Activated CD4-positive, CD25-positive, alpha-beta regulatory T cell treated with anti-CD3 and anti-CD28 coated beads, Interleukin-2, amount 50 U/mL, for 16 hours (primary cell): ENCODE measurements around the gene TCN2.
"Not testable (repeated sequence)": the region's sequence is repeated elsewhere in the genome, so short reads cannot be mapped to it uniquely, and the experiment has no call there.

Source experiments
- DNase-seq: peaks from one replicate; pipeline ENCODE4 v3.0.0-alpha.2; 2020; ENCODE audit warnings: low read depth, low spot score

Gene TCN2

DNA sequence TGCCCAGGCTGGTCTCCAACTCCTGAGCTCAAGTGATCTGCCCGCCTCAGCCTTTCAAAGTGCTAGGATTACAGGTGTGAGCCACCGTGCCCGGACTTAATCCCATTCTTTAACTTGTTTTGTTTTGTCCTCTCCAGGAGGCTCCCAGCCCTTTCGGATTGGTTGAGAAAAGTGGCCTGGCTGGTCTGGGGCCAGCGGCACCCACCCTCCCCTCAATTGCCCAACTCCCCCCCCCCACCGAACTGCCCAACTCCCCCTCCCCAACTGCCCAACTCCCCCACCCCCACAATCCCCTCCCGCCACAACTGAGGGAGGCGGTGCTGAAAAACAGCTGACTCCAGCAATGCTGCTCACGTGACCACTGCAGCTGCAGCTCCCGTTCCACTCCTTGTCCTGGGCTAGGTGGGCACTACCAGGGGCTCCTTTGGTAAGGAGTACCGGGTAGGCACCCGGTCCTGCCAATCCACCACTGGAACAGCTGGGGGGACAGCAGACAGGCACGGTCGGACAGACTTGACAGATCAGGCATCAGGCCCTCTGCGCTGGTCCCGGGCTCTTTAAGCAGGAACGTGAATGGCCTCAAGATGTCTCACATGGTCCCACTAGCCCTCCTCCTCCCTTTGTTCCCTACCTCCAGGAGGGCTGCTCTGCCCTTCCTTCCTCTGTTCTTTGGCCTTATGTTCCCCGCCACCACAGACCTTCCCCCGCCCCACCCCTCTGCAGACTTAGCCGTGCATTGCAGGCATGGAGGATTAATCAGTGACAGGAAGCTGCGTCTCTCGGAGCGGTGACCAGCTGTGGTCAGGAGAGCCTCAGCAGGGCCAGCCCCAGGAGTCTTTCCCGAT, at the start of gene TCN2:
TSS of gene TCN2 (plus strand) at position 720 of the 845 bp plus-strand sequence. CDS start 158 bp downstream, outside the sequence.
- no peak for DNase-seq

DNA sequence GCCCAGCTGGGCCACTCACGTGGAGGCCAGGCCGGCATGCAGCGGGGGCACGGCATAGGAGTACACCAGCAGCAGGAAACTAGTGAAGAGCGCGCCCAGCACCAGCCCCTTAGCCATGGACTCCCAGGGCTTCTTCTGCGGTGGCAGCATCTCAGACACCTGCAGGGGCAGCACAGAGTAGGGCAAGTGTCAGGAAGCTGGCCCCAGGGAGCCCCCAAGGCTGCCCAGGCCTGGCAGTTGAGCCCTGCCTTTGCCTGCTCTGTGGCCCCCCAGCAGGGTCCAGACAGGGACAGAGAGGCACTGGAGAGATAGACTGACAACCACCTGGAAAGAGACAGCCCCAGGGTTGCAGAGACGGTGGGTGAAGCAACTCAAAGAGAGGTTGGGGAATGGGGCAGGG, 49.7 kb upstream of the TCN2 start:
- no peak for DNase-seq

- DNase-seq, result no peak
Observed at GRCh38 chr22:30559889-30560288, 47.1 kb upstream of the TCN2 start.

- not testable (repeated sequence) for DNase-seq
Observed at GRCh38 chr22:30560643-30561202, 46.3 kb upstream of the TCN2 start.

- no peak for DNase-seq
Observed at GRCh38 chr22:30561402-30562189, 45.4 kb upstream of the TCN2 start.

GRCh38 chr22:30562366-30562765, 44.6 kb upstream of the TCN2 start:
- DNase-seq, result no peak

DNA sequence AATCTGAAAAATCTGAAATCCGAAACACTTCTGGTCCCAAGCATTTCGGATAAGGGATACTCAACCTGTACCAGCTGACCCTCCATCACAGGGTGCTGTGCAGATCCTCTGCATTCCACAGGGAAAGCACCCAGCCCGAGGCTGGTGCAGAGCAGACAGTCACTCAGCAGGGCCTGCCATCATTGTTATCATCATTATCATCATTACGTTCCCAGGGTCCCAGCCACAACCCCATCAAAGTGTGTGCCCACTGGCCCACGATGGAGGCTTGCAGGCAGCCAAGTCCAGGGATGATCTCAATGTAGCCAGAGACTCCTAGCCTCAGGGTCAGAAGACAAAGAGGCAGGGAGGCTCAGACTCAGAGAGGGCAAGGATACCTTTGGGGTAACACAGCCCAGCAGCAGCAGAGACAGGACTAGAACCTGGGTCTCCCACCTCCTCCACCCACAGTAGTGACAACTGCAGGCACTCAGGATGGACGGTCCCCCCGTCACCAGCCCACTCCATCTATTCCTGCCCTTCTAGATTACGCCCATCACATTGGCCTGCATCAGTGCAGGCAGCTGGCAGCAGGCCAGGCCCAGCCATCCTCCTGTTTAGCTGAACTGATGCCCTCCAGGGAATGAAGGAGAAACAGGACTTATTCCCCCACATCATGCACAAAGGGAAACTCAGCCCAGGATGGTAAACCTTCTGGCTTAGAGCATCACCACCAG, 42.8 kb upstream of the TCN2 start:
- no peak for DNase-seq

DNA sequence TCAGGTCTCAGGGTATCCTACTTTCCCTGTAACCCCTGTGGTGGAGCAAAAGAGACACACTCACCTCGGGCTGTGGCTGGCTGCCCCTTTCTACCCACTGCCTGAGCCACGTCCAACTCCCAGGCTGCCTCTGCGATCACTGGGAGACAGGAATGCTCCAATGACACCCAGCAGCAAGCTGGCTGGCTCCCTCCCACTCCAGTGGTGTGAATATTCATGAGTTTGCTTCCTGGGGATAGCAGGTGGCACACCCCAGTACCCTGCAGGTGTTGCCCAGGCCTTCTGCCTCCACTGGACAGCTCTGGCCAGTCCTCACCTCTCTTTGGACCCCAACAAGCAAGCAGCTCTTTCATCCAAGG, 42.2 kb upstream of the TCN2 start:
- no peak for DNase-seq

- no peak for DNase-seq
Observed at GRCh38 chr22:30565341-30565740, 41.6 kb upstream of the TCN2 start.

DNA sequence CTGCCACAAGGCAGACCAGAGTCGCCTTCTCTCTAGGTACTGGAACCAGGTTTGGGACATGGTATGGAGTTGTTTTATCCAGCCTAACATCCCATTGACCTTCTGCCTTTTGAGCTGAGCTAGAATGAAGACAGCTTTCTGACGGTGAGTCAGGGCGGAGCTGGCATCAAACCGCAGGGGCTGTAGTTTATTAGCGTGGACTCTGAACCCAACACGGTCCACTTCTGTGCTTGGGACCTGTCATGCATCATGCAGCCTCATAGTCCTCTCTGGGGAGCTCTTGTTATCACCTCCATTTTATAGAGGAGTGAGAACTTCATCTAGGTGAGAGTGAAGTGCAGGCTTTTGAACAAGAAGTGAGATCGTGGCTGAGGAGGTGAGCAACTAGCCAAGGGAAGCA, 40.8 kb upstream of the TCN2 start:
- DNase-seq, result no peak

- DNase-seq, result not testable (repeated sequence)
Observed at GRCh38 chr22:30567277-30567676, 39.7 kb upstream of the TCN2 start.

DNA sequence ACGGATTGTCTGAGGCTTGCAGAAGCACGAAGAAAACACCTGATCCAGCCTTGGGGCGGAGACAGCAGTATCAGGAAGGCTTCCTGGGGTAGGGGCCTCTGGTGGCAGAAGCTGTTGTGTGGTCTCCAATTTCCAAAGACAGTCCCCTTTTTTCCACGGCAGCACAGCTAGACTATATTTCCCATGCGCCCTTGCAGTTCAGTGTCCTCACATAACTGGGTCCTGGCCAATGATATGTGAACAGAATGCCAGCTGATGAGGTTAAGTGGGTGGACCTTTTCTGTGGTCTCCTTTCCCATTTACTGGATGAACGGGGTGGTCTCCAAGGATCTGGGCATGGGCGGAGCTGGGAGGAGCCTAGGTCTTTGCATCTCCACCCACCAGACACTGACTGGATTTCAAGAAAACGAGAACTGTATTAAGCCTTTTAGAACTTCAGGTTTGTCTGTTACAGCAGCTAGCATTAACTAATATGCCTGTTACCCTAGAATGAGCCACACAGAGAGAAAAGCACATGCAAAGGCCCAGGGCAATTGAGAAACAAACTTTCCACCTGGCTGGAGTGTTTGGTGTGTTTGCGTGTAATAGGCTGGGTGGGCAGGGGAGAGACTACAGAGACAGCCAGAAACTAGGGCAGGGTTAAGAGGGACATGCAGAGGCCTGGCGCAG, 38.7 kb upstream of the TCN2 start:
- DNase-seq, result no peak

- no peak for DNase-seq
Observed at GRCh38 chr22:30569674-30570202, 37.2 kb upstream of the TCN2 start.

GRCh38 chr22:30572210-30572609, 34.8 kb upstream of the TCN2 start:
- DNase-seq, result no peak

- DNase-seq, result no peak
Observed at GRCh38 chr22:30572840-30573593, 34.0 kb upstream of the TCN2 start.

- no peak for DNase-seq
Observed at GRCh38 chr22:30573594-30574094, 33.3 kb upstream of the TCN2 start.

GRCh38 chr22:30574095-30574981, 32.6 kb upstream of the TCN2 start, which contains the start of gene GAL3ST1:
Gene GAL3ST1, minus strand, starts transcription at chr22:30574665. Its CDS starts 17,273 bp downstream, at chr22:30557392.
- DNase-seq, result no peak

DNA sequence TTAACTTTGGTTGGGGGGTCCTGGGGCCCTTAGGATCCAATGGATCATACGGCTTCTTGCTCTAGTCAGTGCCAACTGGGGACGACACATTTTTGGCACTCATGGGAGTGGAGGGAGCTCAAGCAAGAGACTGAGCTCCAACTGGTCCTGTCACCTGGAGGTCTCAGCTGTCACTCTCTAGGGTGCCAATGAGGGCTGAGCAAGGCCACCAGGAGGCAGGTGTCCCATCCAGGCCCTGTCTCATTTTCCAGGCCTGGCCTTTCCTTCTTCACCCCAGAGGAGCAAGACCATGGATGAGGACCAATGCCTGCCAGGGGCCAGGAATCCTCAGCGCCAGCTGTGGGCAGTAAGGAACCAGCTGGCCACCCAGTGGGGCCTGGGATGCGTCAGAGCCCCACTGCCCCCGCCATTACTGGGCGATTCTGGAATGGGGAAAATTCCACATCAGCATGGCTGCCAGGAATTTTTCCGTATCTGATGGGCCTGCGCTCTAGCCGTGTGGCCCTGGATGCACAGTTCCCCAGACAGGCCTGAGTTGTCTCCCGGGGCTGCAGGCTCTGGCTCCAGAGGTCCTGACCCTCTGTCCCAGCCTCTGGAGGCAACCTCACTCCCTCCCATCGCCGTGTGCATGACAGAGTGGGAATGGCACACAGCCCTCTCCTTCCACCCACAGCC, 31.8 kb upstream of the TCN2 start:
- DNase-seq, result no peak
